GM19351 (cell line): Measurements from ENCODE around the gene SELENOP.
"Not testable (repeated sequence)": the region's sequence is repeated elsewhere in the genome, so short reads cannot be mapped to it uniquely, and the experiment has no call there.

Experiments
- ATAC-seq: cut with Tn5 transposase; IDR thresholded peaks from one replicate; pipeline ENCODE4 v1.9.1; 2021; ENCODE audit warnings: mild to moderate bottlenecking, moderate library complexity; ENCODE audit not compliant: unreplicated experiment

SELENOP gene

GRCh38 chr5:42826757-42827515 is 15.2 kb upstream of the SELENOP start:
- no peak for ATAC-seq

- no peak for ATAC-seq
These were observed 13.9 kb upstream of the SELENOP start for GRCh38 chr5:42825422-42826148.

DNA sequence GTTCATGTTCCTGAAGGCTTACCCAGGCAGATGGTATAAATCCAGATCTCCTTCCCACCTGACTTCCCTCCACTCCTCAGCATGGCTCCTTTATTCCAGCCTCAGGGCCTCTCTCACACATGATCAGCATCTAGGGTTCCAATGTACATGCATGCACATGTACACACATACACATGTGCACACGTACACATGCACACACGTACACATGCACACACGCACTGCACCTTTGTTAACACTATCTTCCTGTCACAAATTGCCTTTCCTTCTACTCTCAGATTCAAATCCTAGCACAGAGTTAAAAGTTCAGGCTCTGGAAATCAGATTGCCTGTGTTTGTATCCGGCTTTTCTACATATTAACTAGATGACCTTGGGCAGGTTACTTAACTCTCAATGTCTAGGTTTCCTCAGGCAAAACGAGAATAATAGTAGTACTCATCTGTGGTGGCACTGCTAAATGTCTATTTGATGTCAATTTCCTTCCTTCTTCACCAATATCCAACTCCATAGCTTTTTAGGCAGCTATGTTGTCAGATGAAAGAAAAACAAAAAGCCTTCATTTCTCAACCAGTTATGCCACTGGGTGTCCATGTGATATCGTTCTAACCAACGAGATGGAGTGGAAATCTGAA is 12.8 kb upstream of the SELENOP start:
- ATAC-seq, result no peak

DNA sequence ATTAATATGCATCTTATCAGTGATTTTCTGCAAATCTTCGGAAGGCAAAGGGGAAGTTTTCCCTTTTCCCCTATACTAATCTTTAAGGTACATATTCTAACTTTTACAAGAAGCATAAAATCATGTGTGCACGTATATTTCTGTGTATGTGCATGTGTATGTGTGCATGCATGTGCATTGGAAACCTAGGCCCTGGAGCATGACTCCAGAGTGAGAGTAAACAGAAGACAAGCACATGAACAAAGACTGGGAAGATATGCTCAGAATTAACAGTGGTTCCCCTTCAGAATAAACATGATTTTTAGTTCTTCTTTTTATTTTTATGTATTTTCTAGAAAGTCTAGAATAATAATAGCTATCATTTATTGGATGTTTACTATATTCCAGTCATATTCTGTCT is 10.9 kb upstream of the SELENOP start:
- no peak for ATAC-seq

GRCh38 chr5:42819745-42820144 is 8.1 kb upstream of the SELENOP start:
- ATAC-seq, result no peak

DNA sequence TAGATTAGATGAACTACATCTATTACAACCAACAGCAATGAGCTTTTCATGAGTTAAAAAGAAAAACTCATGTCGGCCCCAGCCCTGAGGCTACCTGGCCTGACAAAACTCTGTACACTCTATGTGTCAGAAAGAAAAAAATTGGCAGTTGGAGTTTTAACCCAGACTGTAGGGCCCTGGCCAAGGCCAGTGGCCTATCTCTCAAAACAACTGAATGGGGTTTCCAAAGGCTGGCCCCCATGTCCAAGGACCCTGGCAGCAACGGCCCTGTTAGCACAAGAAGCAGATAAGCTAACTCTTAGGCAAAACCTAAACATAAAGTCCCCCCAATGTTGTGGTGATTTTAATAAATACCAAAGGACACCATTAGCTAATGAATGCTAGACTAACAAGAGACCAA is 4.9 kb upstream of the SELENOP start:
- not testable (repeated sequence) for ATAC-seq

- ATAC-seq, result no peak
These were observed 1.8 kb upstream of the SELENOP start for GRCh38 chr5:42813533-42813932.

DNA sequence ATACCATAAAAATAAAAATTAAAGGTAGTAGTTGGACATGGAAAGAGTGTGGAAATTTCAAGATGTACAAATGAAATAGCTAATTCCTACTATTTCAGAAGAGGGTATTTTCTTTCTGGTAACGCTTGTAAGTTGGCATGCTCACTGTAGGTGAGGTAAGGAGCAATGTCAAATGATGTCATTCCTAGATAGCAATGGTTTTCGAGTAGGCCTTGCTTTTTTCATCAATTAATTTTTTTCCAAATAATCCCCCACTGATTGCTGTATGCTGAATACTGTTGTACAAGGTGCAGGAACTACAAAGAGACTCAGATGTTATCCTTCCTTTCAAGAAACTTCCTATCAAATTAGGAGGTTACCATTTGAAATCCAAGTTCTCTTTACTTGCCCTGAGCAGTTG is 928 bp upstream of the SELENOP start:
- ATAC-seq, result no peak

DNA sequence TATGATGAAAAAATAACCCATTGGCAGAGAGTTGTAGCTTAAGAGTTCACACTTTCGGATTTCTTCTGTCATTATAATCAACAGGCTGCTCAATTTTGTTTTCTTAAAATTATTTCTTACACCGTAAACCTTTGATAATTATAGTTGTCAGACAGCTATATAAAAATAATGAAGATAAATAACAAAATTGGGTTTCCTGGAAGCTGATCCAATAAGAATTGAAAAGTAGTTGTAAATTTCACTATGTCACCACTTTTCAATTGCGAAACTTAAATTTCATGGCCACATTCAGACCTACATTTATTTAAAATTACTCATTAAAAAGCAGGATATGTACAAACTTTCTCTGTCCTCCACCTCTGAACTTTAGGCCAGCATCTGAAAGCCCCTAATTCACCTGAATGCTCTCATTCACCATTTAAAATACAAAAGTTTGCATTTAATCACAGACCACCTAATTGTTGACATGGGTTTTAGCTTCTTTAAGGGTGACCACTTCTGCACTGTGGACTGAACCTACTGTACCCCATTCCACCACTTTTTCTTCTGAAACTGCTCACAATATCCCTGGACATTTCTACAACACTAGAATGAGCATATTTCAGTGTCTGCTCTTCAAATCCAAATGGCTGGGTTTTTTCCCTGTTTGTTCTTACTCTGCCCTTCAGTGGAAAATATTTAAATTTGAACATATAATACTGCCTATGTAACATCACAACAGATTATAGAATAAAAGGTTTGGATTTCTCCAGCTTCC is 680 bp downstream of the SELENOP start:
- no peak for ATAC-seq

DNA sequence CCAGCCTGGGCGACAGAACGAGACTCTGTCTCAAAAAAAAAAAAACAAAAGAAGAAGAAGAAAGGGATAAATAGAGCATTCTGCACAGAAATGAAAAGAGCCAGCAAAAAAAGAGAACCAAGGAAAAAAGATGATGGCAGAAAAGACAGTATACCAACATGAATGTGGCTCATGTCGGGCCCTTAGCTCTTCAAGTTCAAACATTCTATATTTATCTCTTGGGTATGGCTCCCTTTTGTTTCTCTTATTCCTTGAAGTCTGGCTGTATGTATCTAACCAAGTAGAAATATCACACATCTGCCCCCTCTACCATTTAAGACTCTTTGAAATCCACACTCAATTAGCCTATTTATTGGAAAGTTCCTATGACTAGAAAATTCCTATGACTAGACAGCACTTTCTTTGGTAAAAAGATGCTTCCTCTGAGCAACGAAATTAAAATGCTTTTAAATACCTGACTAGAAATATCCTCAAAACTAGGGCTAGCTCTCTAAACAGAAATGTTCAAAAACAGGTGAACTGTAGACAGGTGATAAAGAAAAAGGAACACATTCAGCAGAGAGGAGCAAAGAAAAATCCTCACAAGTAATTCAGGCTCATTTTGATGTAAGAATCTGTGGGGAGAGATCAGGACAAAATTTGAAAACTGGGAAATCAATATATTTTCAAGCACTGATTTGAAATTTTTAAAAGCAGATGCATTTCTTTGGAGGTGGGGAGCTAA is 2.6 kb downstream of the SELENOP start:
- no peak for ATAC-seq

GRCh38 chr5:42807722-42808447 is 3.8 kb downstream of the SELENOP start:
- no peak for ATAC-seq

- ATAC-seq, result no peak
These were observed 4.9 kb downstream of the SELENOP start for GRCh38 chr5:42806701-42807262.

DNA sequence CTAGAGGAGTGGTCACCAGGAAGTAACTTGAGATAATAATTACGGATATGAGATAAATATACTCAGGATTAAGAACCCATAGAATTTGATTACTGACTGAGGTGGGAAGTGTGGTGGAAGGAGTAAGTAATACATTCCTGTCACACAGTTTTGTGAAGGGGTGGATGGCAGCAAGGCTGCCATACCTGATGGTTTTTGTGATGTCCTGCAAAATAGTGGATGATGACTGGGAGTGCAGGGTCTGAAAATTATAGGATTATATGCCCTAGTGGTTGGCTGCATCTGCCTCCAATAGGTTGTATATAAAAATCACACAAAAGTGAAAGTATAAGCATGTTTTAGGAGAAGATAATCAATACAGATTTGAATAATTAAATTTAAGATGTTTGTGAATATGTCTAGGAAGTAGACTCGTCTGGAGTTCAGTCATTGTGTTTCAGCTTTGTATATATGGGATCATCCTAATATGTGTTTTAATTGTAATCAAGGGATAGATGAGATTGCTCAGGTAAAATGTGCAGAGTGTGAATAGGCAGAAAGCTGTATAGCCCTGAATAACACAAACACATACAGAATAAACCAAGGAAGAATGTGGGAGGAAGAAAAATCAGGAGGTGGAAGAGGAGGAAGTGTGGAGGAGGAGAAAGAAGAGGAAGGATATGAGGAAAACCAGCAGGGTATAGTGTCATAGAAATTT is 5.5 kb downstream of the SELENOP start:
- no peak for ATAC-seq

GRCh38 chr5:42804717-42805339 is 6.9 kb downstream of the SELENOP start:
- ATAC-seq, result no peak

- ATAC-seq, result no peak
These were observed 10.1 kb downstream of the SELENOP start for GRCh38 chr5:42801516-42802166.

DNA sequence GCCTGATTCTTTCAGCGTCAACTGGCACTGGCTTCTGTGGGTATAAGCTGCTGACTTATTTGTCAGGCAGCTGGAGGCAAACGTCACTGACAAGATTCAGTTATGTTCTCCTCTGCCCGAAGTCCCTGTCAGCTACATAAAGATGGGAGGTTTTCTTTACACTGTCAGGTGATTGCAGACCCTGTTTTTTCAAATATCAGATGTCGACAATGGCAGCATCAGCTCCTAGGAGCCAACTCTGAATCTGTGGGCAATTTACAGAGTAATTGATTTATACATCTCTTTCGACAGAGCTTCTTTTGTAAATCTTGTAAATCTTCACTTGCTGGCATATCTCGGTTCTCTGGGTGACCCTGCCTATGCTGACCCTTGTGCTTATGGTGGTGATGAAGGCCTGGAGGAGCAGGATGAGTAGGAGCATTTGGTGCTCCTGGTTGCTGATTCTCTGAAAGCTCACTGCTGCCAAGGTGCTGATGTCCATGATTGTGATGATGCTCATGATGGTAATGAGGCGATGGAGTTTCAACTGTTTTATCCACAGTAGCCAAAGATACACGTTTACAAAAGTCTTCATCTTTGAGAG is 10.9 kb downstream of the SELENOP start:
- no peak for ATAC-seq

DNA sequence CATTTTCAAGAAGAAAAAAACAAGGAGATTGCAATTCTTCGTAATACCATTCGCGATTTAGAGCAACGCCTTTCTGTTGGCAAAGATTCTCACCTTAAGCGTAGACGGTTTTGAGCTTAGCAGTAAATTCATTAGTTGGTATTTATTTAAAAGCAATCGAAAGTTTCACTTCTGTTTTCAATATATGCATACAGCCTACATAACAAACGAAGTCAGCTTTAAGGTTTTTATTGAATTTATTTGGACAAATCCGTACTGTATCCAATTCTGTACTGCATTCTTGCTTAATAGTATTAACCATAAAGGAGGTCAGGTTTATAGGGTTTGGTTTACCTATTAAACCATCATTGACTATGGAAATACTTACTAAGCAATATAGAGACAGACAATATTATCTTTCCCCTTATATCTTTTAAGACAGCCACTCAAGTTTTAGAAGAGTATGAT is 12.0 kb downstream of the SELENOP start:
- no peak for ATAC-seq

GRCh38 chr5:42799241-42799608 is 12.5 kb downstream of the SELENOP start:
- no peak for ATAC-seq
